HG02840 (cell line): ENCODE measurements around the gene ATG7.
"Not testable (repeated sequence)": the region's sequence is repeated elsewhere in the genome, so short reads cannot be mapped to it uniquely, and the experiment has no call there.

Experiments
- ATAC-seq: cut with Tn5 transposase; IDR thresholded peaks from one replicate; pipeline ENCODE4 v1.9.1; 2021; ENCODE audit warnings: mild to moderate bottlenecking, moderate library complexity, moderate number of reproducible peaks; ENCODE audit not compliant: unreplicated experiment, low FRiP score

The ATG7 gene

GRCh38 chr3:11580645-11581044, 308.4 kb downstream of the ATG7 start:
- ATAC-seq = no peak

- no peak for ATAC-seq
Observed at GRCh38 chr3:11581237-11582190, 309.3 kb downstream of the ATG7 start.

GRCh38 chr3:11582191-11582968, 310.2 kb downstream of the ATG7 start:
- no peak for ATAC-seq

- no peak for ATAC-seq
Observed at GRCh38 chr3:11583235-11583634, 311.0 kb downstream of the ATG7 start.

- no peak for ATAC-seq
Observed at GRCh38 chr3:11583638-11584046, 311.4 kb downstream of the ATG7 start.

- ATAC-seq = no peak
Observed at GRCh38 chr3:11584570-11584969, 312.4 kb downstream of the ATG7 start.

- no peak for ATAC-seq
Observed at GRCh38 chr3:11587766-11588165, 315.6 kb downstream of the ATG7 start.

GRCh38 chr3:11588338-11588737, 316.1 kb downstream of the ATG7 start:
- no peak for ATAC-seq

- no peak for ATAC-seq
Observed at GRCh38 chr3:11588755-11589154, 316.6 kb downstream of the ATG7 start.

GRCh38 chr3:11589706-11590105, 317.5 kb downstream of the ATG7 start:
- no peak for ATAC-seq

- ATAC-seq = no peak
Observed at GRCh38 chr3:11591002-11591355, 318.8 kb downstream of the ATG7 start.

GRCh38 chr3:11591391-11592282, 319.4 kb downstream of the ATG7 start:
- no peak for ATAC-seq

- ATAC-seq = no peak
Observed at GRCh38 chr3:11592445-11593298, 320.5 kb downstream of the ATG7 start.

- ATAC-seq = no peak
Observed at GRCh38 chr3:11593318-11594034, 321.3 kb downstream of the ATG7 start.

- ATAC-seq = not testable (repeated sequence)
Observed at GRCh38 chr3:11595024-11595423, 322.8 kb downstream of the ATG7 start.

GRCh38 chr3:11596387-11596786, 324.2 kb downstream of the ATG7 start:
- no peak for ATAC-seq

- ATAC-seq = no peak
Observed at GRCh38 chr3:11600501-11601282, 328.5 kb downstream of the ATG7 start.
